ENCODE data around the gene CD53. TPM values are rescaled to one million over a fixed set of nuclear protein-coding genes. Genes with fewer than 3 reads are reported as not detected.
"Not testable (repeated sequence)": the region's sequence is repeated elsewhere in the genome, so short reads cannot be mapped to it uniquely, and the experiment has no call there.

The CD53 gene
- total and polyA plus RNA-seq, 3 donors from 2014 or later: 2.0 to 22.4 (median 9.5) TPM

GRCh38 chr1:110918016-110918415, 45.1 kb downstream of the CD53 start:
- DNase-seq: no peak
- Histone ChIP-seq H3K9me3 (no peaks in the 10 kb centered on the region), H3K36me3 (ENCODE audit: low read depth, missing control alignments) (no peaks in the 10 kb centered on the region), H3K27ac (no peak overlapping the region), H3K4me3 (no peak overlapping the region), H3K27me3 (no peaks in the 10 kb centered on the region), H3K4me1 (no peaks in the 10 kb centered on the region)
- TF ChIP-seq POLR2A (IDR thresholded peaks at IDR 0.05) (no peak), CTCF (IDR thresholded peaks at IDR 0.05) (no peak)
- 77 to 89% methylated on average over 1 of the region's 1 CpG for WGBS, 2 donors
- intact Hi-C loops (cut with DNase I; ENCODE audit: low total_unique reads): no loop called here

- Histone ChIP-seq H3K4me1 (no peaks in the 10 kb centered on the region), H3K4me3 (no peak overlapping the region), H3K27ac (no peak overlapping the region), H3K36me3 (ENCODE audit: low read depth, missing control alignments) (no peaks in the 10 kb centered on the region), H3K9me3 (no peaks in the 10 kb centered on the region), H3K27me3 (no peaks in the 10 kb centered on the region)
- no peak for DNase-seq
- intact Hi-C loops (cut with DNase I; ENCODE audit: low total_unique reads): no loop called here
- TF ChIP-seq CTCF (IDR thresholded peaks at IDR 0.05) (no peak), POLR2A (IDR thresholded peaks at IDR 0.05) (no peak)
- 100% methylated on average over 1 of the region's 1 CpG for WGBS, 2 donors
These were observed 49.0 kb downstream of the CD53 start for GRCh38 chr1:110921953-110922352.

- no peak for DNase-seq
- H3K27ac ChIP-seq: no peak overlapping the region
- TF ChIP-seq POLR2A (IDR thresholded peaks at IDR 0.05) (no peak), CTCF (IDR thresholded peaks at IDR 0.05) (no peak)
- H3K27me3 ChIP-seq: no peaks in the 10 kb centered on the region
- WGBS, 2 donors: 56 to 63% methylated on average over 2 of the region's 2 CpGs
- H3K9me3 ChIP-seq: no peaks in the 10 kb centered on the region
- no peaks in the 10 kb centered on the region for H3K36me3 ChIP-seq (ENCODE audit: low read depth, missing control alignments)
- no peaks in the 10 kb centered on the region for H3K4me1 ChIP-seq
- no peak overlapping the region for H3K4me3 ChIP-seq
- intact Hi-C loops (cut with DNase I; ENCODE audit: low total_unique reads): no loop called here
These were observed 54.6 kb downstream of the CD53 start for GRCh38 chr1:110927484-110928075.

GRCh38 chr1:110928191-110928590, 55.2 kb downstream of the CD53 start:
- intact Hi-C loops (cut with DNase I; ENCODE audit: low total_unique reads): no loop called here
- Histone ChIP-seq H3K27ac (no peak overlapping the region), H3K4me1 (no peaks in the 10 kb centered on the region), H3K36me3 (ENCODE audit: low read depth, missing control alignments) (no peaks in the 10 kb centered on the region), H3K4me3 (no peak overlapping the region), H3K27me3 (no peaks in the 10 kb centered on the region), H3K9me3 (no peaks in the 10 kb centered on the region)
- DNase-seq: no peak
- WGBS, 2 donors: 76 to 79% methylated on average over 1 of the region's 1 CpG
- TF ChIP-seq CTCF (IDR thresholded peaks at IDR 0.05) (no peak), POLR2A (IDR thresholded peaks at IDR 0.05) (no peak)

- Histone ChIP-seq H3K36me3 (ENCODE audit: low read depth, missing control alignments) (no peaks in the 10 kb centered on the region), H3K27me3 (no peaks in the 10 kb centered on the region), H3K27ac (no peak overlapping the region), H3K9me3 (no peaks in the 10 kb centered on the region), H3K4me1 (no peaks in the 10 kb centered on the region), H3K4me3 (no peak overlapping the region)
- 48 to 75% methylated on average over 2 of the region's 2 CpGs for WGBS, 2 donors
- DNase-seq: no peak
- no peak for TF ChIP-seq CTCF (IDR thresholded peaks at IDR 0.05)
- no peak for TF ChIP-seq POLR2A (IDR thresholded peaks at IDR 0.05)
- intact Hi-C loops (cut with DNase I; ENCODE audit: low total_unique reads): no loop called here
These were observed 56.0 kb downstream of the CD53 start for GRCh38 chr1:110928904-110929303.

- WGBS, 2 donors: 84 to 100% methylated on average over 3 of the region's 3 CpGs
- H3K4me1 ChIP-seq; H3K27me3 ChIP-seq; H3K9me3 ChIP-seq; H3K27ac ChIP-seq; DNase-seq; intact Hi-C loops (cut with DNase I; ENCODE audit: low total_unique reads); H3K36me3 ChIP-seq (ENCODE audit: low read depth, missing control alignments); H3K4me3 ChIP-seq: not testable (repeated sequence)
These were observed 58.1 kb downstream of the CD53 start for GRCh38 chr1:110931097-110931496.

All from testis (tissue), 3 donors.